A549 (cell line): Measurements from ENCODE around the gene CDR2. TPM values are rescaled to one million over a fixed set of nuclear protein-coding genes. Genes with fewer than 3 reads are reported as not detected.

Experiments used
- ATAC-seq, 2 experiments: fragments of 200-7000 bp in 1 of 2; fragments of >200 bp in 1 of 2; cut with Nextera tagmentation in 1 of 2; cut with Tn5 transposase in 1 of 2; 3 replicates each; pipeline versions ENCODE4 v1.8.0 to v1.9.1; 2018 to 2020; ENCODE audit warnings: mild to moderate bottlenecking in 1 of 2, moderate library complexity in 1 of 2
- CTCF ChIA-PET: fragments of 300-600 bp; sonication (Branson Sonifier 250); formaldehyde crosslinking; extraction: SDS; loops from one replicate; lab custom pipeline; 2021; ENCODE audit warnings: antibody characterized with exemption, inconsistent platforms; lab: Yijun Ruan, JAX
- POLR2A ChIA-PET: fragments of 350-600 bp; formaldehyde crosslinking; extraction: SDS; loops from one replicate; lab custom pipeline; 2021; ENCODE audit warnings: antibody characterized with exemption, inconsistent platforms; lab: Yijun Ruan, JAX
- DNase-seq, 2 experiments: peaks; one replicate each; pipeline versions ENCODE4 v3.0.0 to v3.0.0-alpha.2; 2011 to 2016; ENCODE audit warnings: low read depth in 1 of 2, low spot score in 1 of 2
- FAIRE-seq: peaks from 2 replicates; lab custom pipeline; 2011; peaks lifted over from hg19 to GRCh38; lab: Jason Lieb, UNC
- H3K27ac ChIP-seq, 2 experiments: fragments of >200 bp; sonication (Bioruptor Twin); formaldehyde crosslinking; 3 replicates each; pipeline ENCODE4 v1.5.1; 2016 to 2017
- H3K4me1 ChIP-seq: fragments of >200 bp; sonication (Bioruptor Twin); formaldehyde crosslinking; 3 replicates; pipeline ENCODE4 v1.6.1; 2016
- H3K4me2 ChIP-seq: fragments of >200 bp; sonication (Bioruptor Twin); formaldehyde crosslinking; 3 replicates; pipeline ENCODE4 v1.6.1; 2016
- H3K4me3 ChIP-seq: fragments of >200 bp; sonication (Bioruptor Twin); formaldehyde crosslinking; 3 replicates; pipeline ENCODE4 v1.5.1; 2016
- H3K9me3 ChIP-seq: fragments of >200 bp; sonication (Bioruptor Twin); formaldehyde crosslinking; 3 replicates; pipeline ENCODE4 v1.6.1; 2016
- CHD4 ChIP-seq: fragments of 200-600 bp; sonication (generic); IDR thresholded peaks from 2 replicates; pipeline ENCODE4 v1.6.1; 2016; ENCODE audit warnings: antibody characterized with exemption, mild to moderate bottlenecking, borderline replicate concordance
- CTCF ChIP-seq: fragments of >200 bp; sonication (Bioruptor Twin); formaldehyde crosslinking; IDR thresholded peaks from 3 replicates; pipeline ENCODE4 v1.5.1; 2016
- ELK1 ChIP-seq: fragments of 150-350 bp; IDR thresholded peaks from 2 replicates; pipeline ENCODE4 v1.6.1; 2014; ENCODE audit warnings: low read depth, mild to moderate bottlenecking, low read length
- HES2 ChIP-seq: fragments of >200 bp; sonication (Bioruptor Twin); formaldehyde crosslinking; IDR thresholded peaks from 2 replicates; pipeline ENCODE4 v1.6.1; 2016
- NR3C1 ChIP-seq: fragments of >200 bp; sonication (Bioruptor Twin); formaldehyde crosslinking; IDR thresholded peaks from 3 replicates; pipeline ENCODE4 v1.6.1; 2017
- PBX3 ChIP-seq: IDR thresholded peaks from 2 replicates; pipeline ENCODE4 v1.6.1; 2012
- POLR2A ChIP-seq: IDR thresholded peaks from 2 replicates; pipeline ENCODE4 v1.6.1; 2012; ENCODE audit warnings: mild to moderate bottlenecking, low read length
- RAD21 ChIP-seq, 2 experiments: fragments of >200 bp in 1 of 2; sonication (Bioruptor Twin) in 1 of 2; formaldehyde crosslinking in 1 of 2; IDR thresholded peaks in 1 of 2; conservative IDR thresholded peaks in 1 of 2; 2 replicates in 1 of 2; 3 replicates in 1 of 2; pipeline ENCODE4 v1.6.1; 2012 to 2018; ENCODE audit warnings: inconsistent platforms in 1 of 2
- RARB ChIP-seq: fragments of 250-450 bp; sonication (Bioruptor Pico); IDR thresholded peaks from 2 replicates; pipeline ENCODE4 v1.8.0; 2021; ENCODE audit warnings: mild to moderate bottlenecking, moderate library complexity
- RCOR1 ChIP-seq: fragments of 150-350 bp; IDR thresholded peaks from 2 replicates; pipeline ENCODE4 v1.6.1; 2014; ENCODE audit warnings: antibody characterized with exemption, low read length, low read depth
- REST ChIP-seq: fragments of 200-600 bp; sonication (generic); IDR thresholded peaks from 2 replicates; pipeline ENCODE4 v1.6.1; 2016; ENCODE audit warnings: antibody characterized with exemption, mild to moderate bottlenecking, moderate library complexity
- RFX5 ChIP-seq: fragments of 450-650 bp; IDR thresholded peaks from 2 replicates; pipeline ENCODE4 v1.7.1; 2014; ENCODE audit warnings: antibody characterized with exemption, mild to moderate bottlenecking, moderate library complexity
- RNF2 ChIP-seq: fragments of 200-600 bp; sonication (generic); IDR thresholded peaks from 2 replicates; pipeline ENCODE4 v1.6.1; 2016; ENCODE audit warnings: low read depth, mild to moderate bottlenecking, antibody characterized with exemption, moderate library complexity, borderline replicate concordance
- SMC3 ChIP-seq: fragments of >200 bp; sonication (Bioruptor Twin); formaldehyde crosslinking; IDR thresholded peaks from 3 replicates; pipeline ENCODE4 v1.6.1; 2018; ENCODE audit warnings: inconsistent platforms
- TP53 ChIP-seq: fragments of 250-450 bp; sonication (Bioruptor Pico); IDR thresholded peaks from 2 replicates; pipeline ENCODE4 v1.5.0; 2021; ENCODE audit warnings: mild to moderate bottlenecking, moderate library complexity
- USF2 ChIP-seq: fragments of 450-650 bp; IDR thresholded peaks from 2 replicates; pipeline ENCODE4 v1.6.1; 2014; ENCODE audit warnings: antibody characterized with exemption
- ZC3H11A ChIP-seq: fragments of 450-650 bp; IDR thresholded peaks from 2 replicates; pipeline ENCODE4 v1.6.1; 2014; ENCODE audit warnings: antibody characterized with exemption, mild to moderate bottlenecking
- ZFP36 ChIP-seq: fragments of 450-650 bp; IDR thresholded peaks from 2 replicates; pipeline ENCODE4 v1.6.1; 2014; ENCODE audit warnings: borderline replicate concordance; ENCODE audit not compliant: partially characterized antibody
- WGBS: methylation state at CpG from one replicate; pipeline ENCODE4 v1.1.6; 2017; ENCODE audit errors: missing lambda C conversion rate; 5-methylcytosine and 5-hydroxymethylcytosine counted together
- polyA plus RNA-seq, 4 experiments: library from polyadenylated mRNA; depleted of rRNA in 3 of 4; stranded (reverse); fragments of >200 nt; fragmentation: RNase III in 1 of 4; extraction: RNeasy Plus Mini Kit Qiagen cat#74134 plus additional on column Dnase treatment in 1 of 4; gene quantifications; 2 replicates in 3 of 4; 3 replicates in 1 of 4; pipeline ENCODE4 v1.2.3, GENCODE V29; 2011 to 2017

Gene CDR2
- polyA plus RNA-seq, 2 of the 4 experiments (the other 2 are of a cell fraction), result 29.3 to 44.3 TPM

- TF ChIP-seq CHD4 (no peak), RFX5 (no peak), USF2 (no peak), POLR2A (no peak), TP53 (CRISPR knock-in tag) (no peak), ZFP36 (no peak)
Measured at GRCh38 chr16:22320572-22321339, 53.7 kb downstream of the CDR2 start (continued).

GRCh38 chr16:22318690-22319358, 55.6 kb downstream of the CDR2 start:
- TF ChIP-seq RAD21 (conservative IDR thresholded peaks at IDR 0.05 in 1 of 2, IDR thresholded peaks at IDR 0.05 in 1 of 2) (peak; percentile 63 to 67), SMC3 (peak; percentile 36; the same call in 1 of the 3 replicates), NR3C1 (no peak), CTCF (peak; percentile 71)
- FAIRE-seq (no peak), DNase-seq (peak; percentile 55 to 62), ATAC-seq (peak; percentile 20 to 66; a peak in 5 of 6 replicates)
- ChIA-PET POLR2A (no interaction called here), CTCF (interaction anchor here (0.6 to 9.8 kb wide), 26 partner anchors 9 to 1470 kb away, joined by 3 to 160 read pairs (median 4); partner anchors contain the start of genes DNAH3, LDAF1 and POLR3E)
- Histone ChIP-seq H3K27ac (no peak overlapping the region), H3K4me2 (no peak overlapping the region), H3K9me3 (no peaks in the 10 kb centered on the region), H3K4me3 (no peak overlapping the region), H3K4me1 (no peaks in the 10 kb centered on the region)
- 55% methylated on average over 18 of the region's 18 CpGs for WGBS

- ChIA-PET CTCF (interaction anchor here (0.6 to 9.8 kb wide), 9 partner anchors 10 to 1160 kb away, joined by 3 to 160 read pairs (median 6); partner anchors contain the start of genes LDAF1 and POLR3E), POLR2A (no interaction called here)
- Histone ChIP-seq H3K4me2 (no peak overlapping the region), H3K4me1 (no peaks in the 10 kb centered on the region), H3K4me3 (no peak overlapping the region), H3K9me3 (no peaks in the 10 kb centered on the region), H3K27ac (no peak overlapping the region)
- FAIRE-seq, result no peak
- 93% methylated on average over 6 of the region's 6 CpGs for WGBS
- DNase-seq, result no peak
- ATAC-seq, result no peak
- TF ChIP-seq ZC3H11A, result no peak
- no peak for TF ChIP-seq RCOR1
- TF ChIP-seq REST, result no peak
- TF ChIP-seq ELK1, result no peak
- no peak for TF ChIP-seq HES2
- no peak for TF ChIP-seq PBX3
- no peak for TF ChIP-seq RNF2
- TF ChIP-seq RARB (CRISPR knock-in tag), result no peak
Measured at GRCh38 chr16:22317625-22318024, 56.8 kb downstream of the CDR2 start.
